B cell (primary cell): ENCODE measurements around the gene LRRC45.

Source experiments
- EZH2 ChIP-seq: IDR thresholded peaks from 2 replicates; pipeline ENCODE4 v1.6.1; 2012; ENCODE audit warnings: borderline replicate concordance, low read depth, mild to moderate bottlenecking, moderate library complexity, low read length; ENCODE audit not compliant: insufficient read depth, poor library complexity, severe bottlenecking
- TF ChIP-seq, protein P1 (sequence below): fragments of 200-600 bp; IDR thresholded peaks from one replicate; pipeline ENCODE4 v1.8.0; 2022; ENCODE audit warnings: antibody characterized with exemption, mild to moderate bottlenecking

DNA sequence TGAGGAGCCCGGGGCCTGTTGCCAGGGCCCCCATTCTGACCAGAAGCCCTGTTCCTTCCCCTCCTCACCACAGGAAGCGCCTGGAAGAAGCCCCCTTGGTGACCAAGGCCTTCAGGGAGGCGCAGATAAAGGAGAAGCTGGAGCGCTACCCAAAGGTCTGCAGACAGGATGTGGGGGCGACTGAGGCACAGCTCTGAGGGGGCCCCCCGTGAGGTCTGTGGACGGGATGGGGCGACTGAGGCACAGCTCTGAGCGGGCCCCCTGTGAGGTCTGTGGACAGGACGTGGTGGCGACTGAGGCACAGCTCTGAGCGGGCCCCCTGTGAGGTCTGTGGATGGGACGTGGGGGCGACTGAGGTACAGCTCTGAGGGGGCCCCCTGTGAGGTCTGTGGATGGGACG, 13.7 kb upstream of the LRRC45 start:
- TF ChIP-seq, protein P1, sequence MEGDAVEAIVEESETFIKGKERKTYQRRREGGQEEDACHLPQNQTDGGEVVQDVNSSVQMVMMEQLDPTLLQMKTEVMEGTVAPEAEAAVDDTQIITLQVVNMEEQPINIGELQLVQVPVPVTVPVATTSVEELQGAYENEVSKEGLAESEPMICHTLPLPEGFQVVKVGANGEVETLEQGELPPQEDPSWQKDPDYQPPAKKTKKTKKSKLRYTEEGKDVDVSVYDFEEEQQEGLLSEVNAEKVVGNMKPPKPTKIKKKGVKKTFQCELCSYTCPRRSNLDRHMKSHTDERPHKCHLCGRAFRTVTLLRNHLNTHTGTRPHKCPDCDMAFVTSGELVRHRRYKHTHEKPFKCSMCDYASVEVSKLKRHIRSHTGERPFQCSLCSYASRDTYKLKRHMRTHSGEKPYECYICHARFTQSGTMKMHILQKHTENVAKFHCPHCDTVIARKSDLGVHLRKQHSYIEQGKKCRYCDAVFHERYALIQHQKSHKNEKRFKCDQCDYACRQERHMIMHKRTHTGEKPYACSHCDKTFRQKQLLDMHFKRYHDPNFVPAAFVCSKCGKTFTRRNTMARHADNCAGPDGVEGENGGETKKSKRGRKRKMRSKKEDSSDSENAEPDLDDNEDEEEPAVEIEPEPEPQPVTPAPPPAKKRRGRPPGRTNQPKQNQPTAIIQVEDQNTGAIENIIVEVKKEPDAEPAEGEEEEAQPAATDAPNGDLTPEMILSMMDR, result no peak
- no peak for TF ChIP-seq EZH2
